Loucy (cell line): Measurements from ENCODE around the gene BACH2.
A peak's percentile ranks its signal among the peaks of the same experiment; 100 is the strongest.

ENCODE experiments used
- H2AFZ ChIP-seq: fragments of 200-600 bp; sonication (generic); 2 replicates; pipeline ENCODE4 v1.6.0; 2016; ENCODE audit warnings: antibody characterized with exemption, mild to moderate bottlenecking, low read length, moderate library complexity
- H3F3A ChIP-seq: fragments of 200-600 bp; 2 replicates; pipeline ENCODE4 v1.6.0; 2016; ENCODE audit warnings: antibody characterized with exemption, low read depth, mild to moderate bottlenecking
- H3K27me3 ChIP-seq: fragments of 200-600 bp; sonication (generic); 2 replicates; pipeline ENCODE4 v1.6.1; 2014; ENCODE audit warnings: low read length, mild to moderate bottlenecking; ENCODE audit not compliant: insufficient read depth, poor library complexity, severe bottlenecking
- H3K36me3 ChIP-seq: fragments of 200-600 bp; sonication (generic); 2 replicates; pipeline ENCODE4 v1.6.1; 2016; ENCODE audit warnings: low read length; ENCODE audit not compliant: insufficient read depth
- H3K4me1 ChIP-seq: fragments of 200-600 bp; sonication (generic); 2 replicates; pipeline ENCODE4 v1.5.1; 2014; ENCODE audit warnings: low read length, mild to moderate bottlenecking; ENCODE audit not compliant: insufficient read depth, poor library complexity, severe bottlenecking
- H3K4me2 ChIP-seq: fragments of 200-600 bp; sonication (generic); 2 replicates; pipeline ENCODE4 v1.6.0; 2014; ENCODE audit warnings: antibody characterized with exemption, low read length, low read depth, mild to moderate bottlenecking; ENCODE audit not compliant: poor library complexity, severe bottlenecking
- H3K4me3 ChIP-seq: fragments of 200-600 bp; sonication (generic); 2 replicates; pipeline ENCODE4 v1.5.1; 2014; ENCODE audit warnings: low read length, mild to moderate bottlenecking, mixed read lengths; ENCODE audit not compliant: poor library complexity, severe bottlenecking
- H3K79me2 ChIP-seq: fragments of 200-600 bp; sonication (generic); 2 replicates; pipeline ENCODE4 v1.6.1; 2014; ENCODE audit warnings: low read length; ENCODE audit not compliant: insufficient read depth
- H3K9ac ChIP-seq: fragments of 200-600 bp; sonication (generic); 2 replicates; pipeline ENCODE4 v1.6.0; 2014; ENCODE audit warnings: mild to moderate bottlenecking, low read depth, low read length, moderate library complexity; ENCODE audit not compliant: poor library complexity, severe bottlenecking
- H3K9me2 ChIP-seq: fragments of 200-600 bp; sonication (generic); replicated peaks from 2 replicates; pipeline ENCODE4 v1.6.1; 2016; ENCODE audit warnings: low read depth, low read length, mixed read lengths
- H3K9me3 ChIP-seq: fragments of 200-600 bp; sonication (generic); 2 replicates; pipeline ENCODE4 v1.6.1; 2014; ENCODE audit warnings: mild to moderate bottlenecking, antibody characterized with exemption, low read length, low read depth; ENCODE audit not compliant: insufficient read depth
- H4K20me1 ChIP-seq: fragments of 200-600 bp; sonication (generic); 2 replicates; pipeline ENCODE4 v1.6.0; 2014; ENCODE audit warnings: antibody characterized with exemption, low read length, mild to moderate bottlenecking; ENCODE audit not compliant: insufficient read depth, poor library complexity, severe bottlenecking
- EZH2phosphoT487 ChIP-seq: fragments of 200-600 bp; IDR thresholded peaks from 2 replicates; pipeline ENCODE4 v1.6.1; 2018; ENCODE audit warnings: antibody characterized with exemption, mild to moderate bottlenecking, moderate library complexity, borderline replicate concordance
- TF ChIP-seq, protein P1 (sequence below): fragments of 200-600 bp; sonication (generic); conservative IDR thresholded peaks from 2 replicates; pipeline ENCODE4 v1.5.1; 2014; ENCODE audit warnings: mild to moderate bottlenecking, antibody characterized with exemption, low read length

Gene BACH2

GRCh38 chr6:90231308-90231707 is 65.3 kb downstream of the BACH2 start:
- H3K4me1 ChIP-seq: peaks cover 48% of the 10 kb centered on the region
- H2AFZ ChIP-seq: no peak overlapping the region
- H4K20me1 ChIP-seq: no peaks in the 10 kb centered on the region
- no peaks in the 10 kb centered on the region for H3F3A ChIP-seq
- peak overlapping the region; percentile 16 for H3K4me2 ChIP-seq
- H3K36me3 ChIP-seq: no peaks in the 10 kb centered on the region
- peaks cover 16% of the 10 kb centered on the region for H3K79me2 ChIP-seq
- no peaks in the 10 kb centered on the region for H3K9me2 ChIP-seq
- no peaks in the 10 kb centered on the region for H3K27me3 ChIP-seq
- H3K9me3 ChIP-seq: no peaks in the 10 kb centered on the region
- no peak for TF ChIP-seq EZH2phosphoT487
- TF ChIP-seq, protein P1, sequence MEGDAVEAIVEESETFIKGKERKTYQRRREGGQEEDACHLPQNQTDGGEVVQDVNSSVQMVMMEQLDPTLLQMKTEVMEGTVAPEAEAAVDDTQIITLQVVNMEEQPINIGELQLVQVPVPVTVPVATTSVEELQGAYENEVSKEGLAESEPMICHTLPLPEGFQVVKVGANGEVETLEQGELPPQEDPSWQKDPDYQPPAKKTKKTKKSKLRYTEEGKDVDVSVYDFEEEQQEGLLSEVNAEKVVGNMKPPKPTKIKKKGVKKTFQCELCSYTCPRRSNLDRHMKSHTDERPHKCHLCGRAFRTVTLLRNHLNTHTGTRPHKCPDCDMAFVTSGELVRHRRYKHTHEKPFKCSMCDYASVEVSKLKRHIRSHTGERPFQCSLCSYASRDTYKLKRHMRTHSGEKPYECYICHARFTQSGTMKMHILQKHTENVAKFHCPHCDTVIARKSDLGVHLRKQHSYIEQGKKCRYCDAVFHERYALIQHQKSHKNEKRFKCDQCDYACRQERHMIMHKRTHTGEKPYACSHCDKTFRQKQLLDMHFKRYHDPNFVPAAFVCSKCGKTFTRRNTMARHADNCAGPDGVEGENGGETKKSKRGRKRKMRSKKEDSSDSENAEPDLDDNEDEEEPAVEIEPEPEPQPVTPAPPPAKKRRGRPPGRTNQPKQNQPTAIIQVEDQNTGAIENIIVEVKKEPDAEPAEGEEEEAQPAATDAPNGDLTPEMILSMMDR: no peak
- H3K9ac ChIP-seq: no peak overlapping the region
- H3K4me3 ChIP-seq: no peak overlapping the region

DNA sequence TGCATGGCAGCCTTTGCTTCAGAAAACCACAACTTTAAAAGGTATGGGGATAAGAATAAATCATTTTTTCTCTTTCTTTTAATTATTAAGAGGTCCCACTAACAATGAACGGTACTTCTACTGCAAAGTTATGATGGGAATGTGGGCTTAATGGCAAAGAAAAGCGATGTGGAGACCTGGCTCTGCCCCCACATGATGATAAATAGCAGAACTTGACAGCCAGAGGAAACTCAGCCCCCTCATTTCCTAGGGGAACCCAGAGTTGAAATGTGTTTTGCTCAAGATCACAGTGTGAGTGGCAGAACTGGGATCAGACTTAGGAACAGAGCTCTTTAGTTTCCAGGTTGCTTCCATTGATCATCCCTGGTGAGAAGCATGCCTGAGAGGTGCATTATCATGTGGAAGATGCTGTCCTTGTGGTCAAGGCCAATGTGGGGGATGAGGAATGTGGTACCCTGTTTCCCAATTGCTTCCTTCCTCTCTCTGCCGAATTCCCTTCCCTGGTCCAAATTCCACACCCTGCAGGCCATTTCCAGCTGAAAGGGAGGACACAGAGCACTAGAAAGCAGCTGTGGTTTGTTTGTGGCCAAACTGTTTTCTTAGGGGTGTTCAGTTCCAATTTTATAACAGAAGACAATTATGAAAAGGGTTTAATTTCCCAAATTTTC is 66.0 kb downstream of the BACH2 start:
- no peaks in the 10 kb centered on the region for H4K20me1 ChIP-seq
- H3K36me3 ChIP-seq: no peaks in the 10 kb centered on the region
- no peak overlapping the region for H3K4me3 ChIP-seq
- no peaks in the 10 kb centered on the region for H3F3A ChIP-seq
- H3K4me2 ChIP-seq: peak overlapping the region; percentile 16
- peaks cover 18% of the 10 kb centered on the region for H3K79me2 ChIP-seq
- H2AFZ ChIP-seq: no peak overlapping the region
- H3K27me3 ChIP-seq: no peaks in the 10 kb centered on the region
- H3K9ac ChIP-seq: no peak overlapping the region
- H3K4me1 ChIP-seq: peaks cover 42% of the 10 kb centered on the region
- TF ChIP-seq, protein P1: no peak
- no peak for TF ChIP-seq EZH2phosphoT487
- no peaks in the 10 kb centered on the region for H3K9me3 ChIP-seq
- H3K9me2 ChIP-seq: no peaks in the 10 kb centered on the region

DNA sequence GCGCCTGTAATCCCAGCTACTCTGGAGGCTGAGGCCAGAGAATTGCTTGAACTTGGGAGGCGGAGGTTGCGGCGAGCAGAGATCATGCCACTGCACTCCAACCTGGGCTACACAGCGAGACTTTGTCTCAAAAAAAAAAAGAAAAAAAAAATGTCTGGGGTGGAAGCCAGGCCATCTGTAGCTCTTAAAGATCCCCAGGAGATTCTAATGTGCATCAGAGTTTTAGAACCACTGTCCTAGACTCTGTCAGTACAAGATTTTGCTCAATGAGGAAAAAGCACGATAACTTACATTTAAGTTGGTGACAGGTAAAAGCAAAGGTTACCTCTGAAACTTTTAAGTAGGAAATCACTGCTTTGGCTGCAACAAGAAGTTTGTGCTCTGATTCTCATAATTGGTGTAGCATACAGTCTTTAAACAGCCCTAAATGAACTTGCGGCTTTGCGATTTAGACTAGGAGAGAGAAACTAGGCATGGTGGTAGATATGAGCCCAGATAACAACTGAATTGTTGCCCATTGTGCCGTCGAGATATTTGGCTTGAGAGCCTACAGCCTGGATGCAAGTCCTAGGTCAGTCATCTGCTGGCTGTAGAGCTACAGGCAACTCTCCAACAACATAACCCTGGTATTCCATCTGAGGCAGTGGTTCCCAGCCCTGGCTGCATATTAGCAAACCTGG is 67.2 kb downstream of the BACH2 start:
- Histone ChIP-seq H2AFZ (no peak overlapping the region), H3K36me3 (no peaks in the 10 kb centered on the region), H3K4me2 (no peak overlapping the region), H3K9me3 (no peaks in the 10 kb centered on the region), H4K20me1 (no peaks in the 10 kb centered on the region), H3K9ac (no peak overlapping the region), H3F3A (no peaks in the 10 kb centered on the region), H3K4me3 (no peak overlapping the region), H3K79me2 (peaks cover 26% of the 10 kb centered on the region), H3K4me1 (peaks cover 39% of the 10 kb centered on the region), H3K27me3 (no peaks in the 10 kb centered on the region), H3K9me2 (no peaks in the 10 kb centered on the region)
- no peak for TF ChIP-seq EZH2phosphoT487
- TF ChIP-seq, protein P1: no peak
